A673 (cell line): ENCODE data around the gene KNDC1. TPM values are rescaled to one million over a fixed set of nuclear protein-coding genes. Genes with fewer than 3 reads are reported as not detected.

Experiments
- BruUV-seq: library from RNA; stranded (reverse); fragments of 400-500 nt; replicated peaks from 2 replicates; lab custom pipeline; 2021; lab: Mats Ljungman, UMichigan
- CTCF ChIA-PET: fragments of 300-600 bp; sonication (Branson Sonifier 250); formaldehyde crosslinking; loops from one replicate; lab custom pipeline; 2022; ENCODE audit warnings: antibody characterized with exemption; lab: Charles Lee
- POLR2A ChIA-PET: fragments of 300-600 bp; sonication (Branson Sonifier 250); formaldehyde crosslinking; loops from one replicate; lab custom pipeline; 2022; ENCODE audit warnings: antibody characterized with exemption; ENCODE audit not compliant: low non-redundant PET; lab: Charles Lee
- DNase-seq: peaks from one replicate; pipeline ENCODE4 v3.0.0-alpha.2; 2015; ENCODE audit warnings: low spot score
- H3K27ac ChIP-seq: fragments of 200-600 bp; sonication (generic); 2 replicates; pipeline ENCODE4 v1.5.1; 2016; ENCODE audit warnings: mixed run types, low read depth, mild to moderate bottlenecking, mixed read lengths, antibody characterized with exemption, low read length; ENCODE audit not compliant: poor library complexity, severe bottlenecking
- H3K27me3 ChIP-seq: fragments of 200-600 bp; sonication (generic); replicated peaks from 2 replicates; pipeline ENCODE4 v1.6.1; 2017; ENCODE audit warnings: mixed run types, low read depth, mild to moderate bottlenecking, mixed read lengths, antibody characterized with exemption, low read length; ENCODE audit not compliant: insufficient read depth, poor library complexity
- H3K36me3 ChIP-seq: fragments of 200-600 bp; sonication (generic); 2 replicates; pipeline ENCODE4 v1.6.1; 2016; ENCODE audit warnings: mixed run types, mild to moderate bottlenecking, mixed read lengths, antibody characterized with exemption, low read length; ENCODE audit not compliant: insufficient read depth, poor library complexity, severe bottlenecking
- H3K4me1 ChIP-seq: fragments of 200-600 bp; sonication (generic); 2 replicates; pipeline ENCODE4 v1.6.1; 2017; ENCODE audit warnings: mixed run types, mild to moderate bottlenecking, mixed read lengths, antibody characterized with exemption, low read length; ENCODE audit not compliant: insufficient read depth, poor library complexity, severe bottlenecking
- H3K4me3 ChIP-seq: fragments of 200-600 bp; sonication (generic); 2 replicates; pipeline ENCODE4 v1.5.1; 2016; ENCODE audit warnings: low read depth, mixed run types, mild to moderate bottlenecking, mixed read lengths, low read length; ENCODE audit not compliant: poor library complexity, severe bottlenecking
- H3K9me3 ChIP-seq: fragments of 200-600 bp; sonication (generic); 2 replicates; pipeline ENCODE4 v1.6.1; 2016; ENCODE audit warnings: mixed run types, low read depth, mild to moderate bottlenecking, mixed read lengths, antibody characterized with exemption, low read length; ENCODE audit not compliant: poor library complexity, severe bottlenecking
- CTCF ChIP-seq: fragments of 300-800, 200-600 bp; sonication (generic); conservative IDR thresholded peaks from 2 replicates; pipeline ENCODE4 v1.5.1; 2017; ENCODE audit warnings: low read depth, mild to moderate bottlenecking, antibody characterized with exemption, low read length, moderate library complexity, mixed read lengths
- EZH2 ChIP-seq: fragments of 200-600 bp; sonication (generic); IDR thresholded peaks from 2 replicates; pipeline ENCODE4 v1.6.1; 2017; ENCODE audit warnings: borderline replicate concordance, low read depth, mild to moderate bottlenecking, mixed read lengths, antibody characterized with exemption, low read length; ENCODE audit not compliant: poor library complexity, severe bottlenecking
- intact Hi-C: fragments of 100-400 bp; cut with micrococcal nuclease; formaldehyde crosslinking; loops from one replicate; pipeline ENCODE4 v1.10.0; 2022; ENCODE audit not compliant: unreplicated experiment
- total RNA-seq: library from RNA; stranded (reverse); gene quantifications from 2 replicates; pipeline ENCODE4 v1.2.3, GENCODE V29; 2021

KNDC1 gene
- total RNA-seq, 1 experiment from 2014 or later: not detected

- Histone ChIP-seq H3K27me3 (peaks cover 15% of the 10 kb centered on the region), H3K27ac (no peak overlapping the region), H3K4me1 (no peaks in the 10 kb centered on the region), H3K4me3 (no peak overlapping the region), H3K36me3 (no peaks in the 10 kb centered on the region), H3K9me3 (no peaks in the 10 kb centered on the region)
- CTCF ChIA-PET: no interaction called here
- DNase-seq: no peak
- no TSS peak for BruUV-seq
- POLR2A ChIA-PET: no interaction called here
- intact Hi-C loops: no loop called here
- TF ChIP-seq EZH2 (no peak), CTCF (no peak)
These were observed 111.7 kb downstream of the KNDC1 start for GRCh38 chr10:133271521-133272300.

DNA sequence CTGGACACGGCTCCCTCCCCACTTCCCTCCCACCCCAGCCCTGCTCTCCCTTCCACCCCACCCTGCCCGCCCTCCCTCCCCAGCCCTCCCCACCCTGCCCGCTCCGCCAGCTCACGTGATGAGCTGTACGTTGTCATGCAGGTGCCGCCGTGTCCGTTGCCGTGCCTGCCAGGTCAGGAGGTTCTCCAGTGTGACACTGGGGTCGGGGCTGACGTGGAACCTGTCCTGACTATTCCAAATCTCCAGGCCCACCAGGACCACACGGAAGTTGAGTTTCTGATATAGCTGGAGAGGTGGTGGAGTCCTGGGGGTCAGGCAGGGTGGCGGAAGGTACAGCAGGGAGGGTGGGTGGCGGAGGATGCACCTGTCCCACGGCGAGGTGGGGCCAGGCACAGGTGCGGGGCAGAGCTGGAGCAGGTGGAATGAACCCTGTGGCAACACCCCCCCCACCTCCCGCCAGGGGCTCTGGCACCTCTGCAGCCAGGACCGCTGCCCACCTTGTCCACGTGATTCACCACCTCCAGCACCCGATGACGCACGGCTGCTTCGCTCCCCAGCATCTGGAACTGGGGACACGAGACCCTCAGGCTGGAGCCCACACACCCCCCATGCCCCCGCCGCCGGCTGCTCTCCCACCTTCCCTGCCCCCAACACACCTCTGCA is 112.4 kb downstream of the KNDC1 start:
- Histone ChIP-seq H3K4me3 (no peak overlapping the region), H3K9me3 (no peaks in the 10 kb centered on the region), H3K4me1 (no peaks in the 10 kb centered on the region), H3K36me3 (no peaks in the 10 kb centered on the region), H3K27me3 (peaks cover 15% of the 10 kb centered on the region), H3K27ac (no peak overlapping the region)
- CTCF ChIA-PET: no interaction called here
- no peak for DNase-seq
- POLR2A ChIA-PET: no interaction called here
- intact Hi-C loops: no loop called here
- BruUV-seq: no TSS peak
- TF ChIP-seq EZH2: no peak
- no peak for TF ChIP-seq CTCF

GRCh38 chr10:133272964-133273420 is 113.0 kb downstream of the KNDC1 start:
- H3K27ac ChIP-seq: no peak overlapping the region
- ChIA-PET POLR2A (no interaction called here), CTCF (no interaction called here)
- no peak for DNase-seq
- H3K9me3 ChIP-seq: no peaks in the 10 kb centered on the region
- TF ChIP-seq EZH2 (no peak), CTCF (no peak)
- H3K4me3 ChIP-seq: no peak overlapping the region
- no TSS peak for BruUV-seq
- no peaks in the 10 kb centered on the region for H3K4me1 ChIP-seq
- H3K27me3 ChIP-seq: peaks cover 15% of the 10 kb centered on the region
- no peaks in the 10 kb centered on the region for H3K36me3 ChIP-seq
- intact Hi-C loops: no loop called here
